Measurements from ENCODE around the gene RBP3. TPM values are rescaled to one million over a fixed set of nuclear protein-coding genes. Genes with fewer than 3 reads are reported as not detected.

RBP3 gene
- total and polyA plus RNA-seq, 2 of the 4 experiments (the other 2 are of a cell fraction), result not detected

- Histone ChIP-seq H4K5ac (ENCODE audit: low read depth, low read length) (no peak overlapping the region), H3K36me3 (ENCODE audit: control insufficient read depth, insufficient read depth, low read length) (no peaks in the 10 kb centered on the region), H2BK5ac (ENCODE audit: low read depth, low read length, poor library complexity, severe bottlenecking) (no peak overlapping the region), H3K9ac (ENCODE audit: low read depth, low read length) (no peak overlapping the region), H3K27ac (ENCODE audit: insufficient read depth, low read length) (no peak overlapping the region), H3K9me3 (ENCODE audit: control insufficient read depth, insufficient read depth, low read length) (no peaks in the 10 kb centered on the region), H3K56ac (ENCODE audit: extremely low read depth, insufficient read depth, low read length) (no peak overlapping the region), H2BK120ac (ENCODE audit: low read depth, low read length) (no peak overlapping the region), H4K91ac (ENCODE audit: insufficient read depth, low read depth, low read length) (no peak overlapping the region), H2BK20ac (ENCODE audit: low read depth, low read length) (no peak overlapping the region), H2AFZ (replicated peaks; ENCODE audit: low read length, poor library complexity) (no peak overlapping the region), H3K4me3 (ENCODE audit: insufficient read depth, low read depth, low read length) (no peak overlapping the region), H2AK5ac (ENCODE audit: low read depth, low read length) (no peak overlapping the region), H3K23ac (ENCODE audit: low read depth, low read length) (no peak overlapping the region), H3K27me3 (ENCODE audit: control insufficient read depth, insufficient read depth, low read length) (peaks cover 15% of the 10 kb centered on the region), H3K4ac (ENCODE audit: low read depth, low read length) (no peak overlapping the region), H4K20me1 (ENCODE audit: insufficient read depth, low read length) (no peaks in the 10 kb centered on the region), H3K18ac (ENCODE audit: low read depth, low read length) (no peak overlapping the region), H3K79me1 (ENCODE audit: low read depth in 1 of 2, low read length in 2 of 2) (no peaks in the 10 kb centered on the region), H3K4me2 (ENCODE audit: low read depth, low read length) (no peak overlapping the region), H3K9me1 (ENCODE audit: insufficient read depth, low read length) (no peaks in the 10 kb centered on the region), H3K14ac (replicated peaks; ENCODE audit: low read depth, low read length) (no peak overlapping the region), H3K4me1 (ENCODE audit: control insufficient read depth, insufficient read depth, low read length) (no peaks in the 10 kb centered on the region), H4K8ac (ENCODE audit: low read depth in 2 of 2, low read length in 2 of 2) (no peak overlapping the region), H2BK15ac (ENCODE audit: low read depth, low read length) (no peak overlapping the region), H2AK9ac (replicated peaks; ENCODE audit: low read depth, low read length, poor library complexity) (no peak overlapping the region)
- in situ Hi-C loops (cut with MboI; ENCODE audit: low sequenced_read_pairs), result no loop called here
- BruUV-seq (replicated peaks), result no TSS peak
- CTCF ChIA-PET, result no interaction called here
- WGBS, 2 experiments (ENCODE audit: extremely low coverage in 2 of 2, insufficient read length in 1 of 2), result 30% methylated on average over 2 of the region's 3 CpGs; no CpG with 5 or more reads in 1 of the 2 experiments
- ATAC-seq (ENCODE audit: low read depth), result no peak
- intact Hi-C loops (cut with micrococcal nuclease), result no loop called here
- POLR2A ChIA-PET (ENCODE audit: unreplicated experiment), result no interaction called here
- TF ChIP-seq BHLHE40 (IDR thresholded peaks at IDR 0.05; ENCODE audit: low read depth, low read length) (no peak), NFE2L2 (IDR thresholded peaks at IDR 0.05; ENCODE audit: low read depth, low read length) (no peak), CEBPB (IDR thresholded peaks at IDR 0.05; ENCODE audit: low read depth, low read length) (no peak), RAD21 (IDR thresholded peaks at IDR 0.05; ENCODE audit: low read length) (no peak), POLR2A (IDR thresholded peaks at IDR 0.05; ENCODE audit: low read depth, low read length) (no peak), USF2 (IDR thresholded peaks at IDR 0.05; ENCODE audit: low read depth, low read length) (no peak), MXI1 (IDR thresholded peaks at IDR 0.05; ENCODE audit: borderline replicate concordance, low read depth, low read length) (no peak)
- DNase-seq, result no peak
- dilution Hi-C loops (cut with HindIII; ENCODE audit: low sequenced_read_pairs, unreplicated experiment), result no loop called here
Measured at GRCh38 chr10:47358457-47358856, 10.3 kb downstream of the RBP3 start.

All from IMR-90 (cell line).